ENCODE measurements around the gene ITGB8.
A peak's percentile ranks its signal among the peaks of the same experiment; 100 is the strongest.

The ITGB8 gene

DNA sequence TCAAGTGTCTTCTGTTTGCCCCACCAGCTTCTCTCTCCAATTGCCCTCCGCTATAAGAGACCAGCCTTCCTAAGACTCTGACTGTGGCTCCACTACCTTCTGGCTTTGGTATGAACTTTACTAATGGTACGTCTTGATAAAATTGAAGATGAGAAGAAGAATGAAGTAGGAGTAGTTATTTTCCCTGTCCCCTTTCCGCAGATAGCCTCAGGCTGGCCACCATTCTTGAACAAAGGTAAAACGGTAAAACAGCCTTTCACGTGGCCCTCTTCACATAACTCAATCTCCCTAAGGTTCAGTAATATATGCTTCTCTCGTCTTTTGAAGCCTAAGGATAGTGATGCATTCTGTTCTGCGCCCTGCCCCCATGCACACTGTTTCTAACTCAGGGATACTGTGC, 9.9 kb upstream of the ITGB8 start:
- Histone ChIP-seq H3K4me1 (ENCODE audit: control insufficient read depth, insufficient read depth, low read length, poor library complexity, severe bottlenecking) (no peaks in the 10 kb centered on the region), H3K9me3 (ENCODE audit: control insufficient read depth, low read length) (no peaks in the 10 kb centered on the region), H3K4me3 (ENCODE audit: extremely low read depth, insufficient read depth, low read length, poor library complexity, severe bottlenecking) (no peak overlapping the region), H3K27ac (ENCODE audit: low read depth, low read length, severe bottlenecking) (no peak overlapping the region), H3K36me3 (ENCODE audit: control insufficient read depth, insufficient read depth, low read length) (no peaks in the 10 kb centered on the region)
- WGBS, 2 experiments (ENCODE audit: insufficient coverage in 2 of 2): 83 to 94% methylated on average over 3 to 6 of the region's 7 CpGs

DNA sequence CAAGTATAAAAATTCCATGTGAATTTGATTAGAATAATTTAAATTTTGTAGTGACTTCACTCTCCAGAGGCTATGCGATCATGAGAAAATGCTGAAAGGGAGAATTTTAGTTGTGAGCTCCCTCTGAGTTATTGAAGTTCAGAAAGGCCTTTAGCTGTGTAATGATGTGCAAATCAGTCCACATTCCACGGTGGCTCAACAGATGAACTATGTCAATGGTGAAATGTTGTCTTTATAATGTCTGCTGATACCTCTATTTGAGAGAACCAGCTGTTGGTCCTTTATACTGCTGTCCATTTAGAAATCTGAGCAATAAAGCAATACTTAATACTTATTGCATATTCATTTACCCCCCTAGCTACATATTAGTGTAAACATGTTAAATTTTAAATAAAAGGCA, 7.1 kb upstream of the ITGB8 start:
- 88 to 93% methylated on average over 1 to 2 of the region's 2 CpGs for WGBS, 2 experiments (ENCODE audit: insufficient coverage in 2 of 2)

DNA sequence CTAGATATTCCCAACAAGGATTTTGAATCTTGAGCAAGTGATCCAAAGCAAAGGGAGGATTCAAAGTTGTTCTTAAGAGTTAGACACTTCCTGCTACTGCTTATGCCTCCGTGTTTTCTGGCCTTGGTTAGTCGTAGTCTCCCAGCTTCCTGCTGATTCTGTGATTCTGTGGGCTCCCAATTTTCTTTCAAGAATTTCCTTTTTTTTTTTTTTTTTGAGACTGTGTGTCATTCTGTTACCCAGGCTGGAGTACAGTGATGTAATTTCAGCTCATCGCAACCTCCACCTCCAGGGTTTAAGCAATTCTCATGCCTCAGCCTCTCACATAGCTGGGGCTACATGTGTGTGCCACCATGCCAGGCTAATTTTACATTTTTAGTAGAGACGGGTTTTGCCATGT, 4.4 kb upstream of the ITGB8 start:
- WGBS, 2 experiments (ENCODE audit: insufficient coverage in 2 of 2): 91 to 100% methylated on average over 3 to 4 of the region's 4 CpGs
- no peak overlapping the region for H3K4me3 ChIP-seq (ENCODE audit: extremely low read depth, insufficient read depth, low read length, poor library complexity, severe bottlenecking)
- H3K4me1 ChIP-seq (ENCODE audit: control insufficient read depth, insufficient read depth, low read length, poor library complexity, severe bottlenecking): no peaks in the 10 kb centered on the region
- H3K9me3 ChIP-seq (ENCODE audit: control insufficient read depth, low read length): no peaks in the 10 kb centered on the region
- no peak overlapping the region for H3K27ac ChIP-seq (ENCODE audit: low read depth, low read length, severe bottlenecking)
- H3K36me3 ChIP-seq (ENCODE audit: control insufficient read depth, insufficient read depth, low read length): no peaks in the 10 kb centered on the region

More for the DNA sequence above, 7.1 kb upstream of the ITGB8 start:
- Histone ChIP-seq H3K36me3 (ENCODE audit: control insufficient read depth, insufficient read depth, low read length) (no peaks in the 10 kb centered on the region), H3K9me3 (ENCODE audit: control insufficient read depth, low read length) (no peaks in the 10 kb centered on the region), H3K27ac (ENCODE audit: low read depth, low read length, severe bottlenecking) (no peak overlapping the region), H3K4me1 (ENCODE audit: control insufficient read depth, insufficient read depth, low read length, poor library complexity, severe bottlenecking) (no peaks in the 10 kb centered on the region), H3K4me3 (ENCODE audit: extremely low read depth, insufficient read depth, low read length, poor library complexity, severe bottlenecking) (no peak overlapping the region)

DNA sequence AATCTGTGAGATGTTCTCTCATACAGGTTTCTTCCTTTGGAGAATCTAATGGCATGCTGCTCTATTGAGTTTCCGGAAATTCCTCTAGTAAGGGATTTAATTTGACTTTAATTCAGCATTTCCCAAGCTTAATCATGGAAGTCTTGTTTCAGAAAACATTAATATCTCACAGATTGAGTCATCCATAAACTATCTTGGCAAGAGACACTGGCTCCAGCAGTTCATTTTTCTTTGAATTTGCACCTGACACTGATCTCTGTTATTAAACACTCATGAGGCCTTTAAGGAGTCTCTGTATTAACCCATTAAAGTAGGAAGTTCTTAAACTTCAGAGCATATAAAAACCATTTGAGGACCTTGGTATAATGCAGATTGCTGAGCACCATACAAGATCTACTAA, 3.6 kb upstream of the ITGB8 start:
- Histone ChIP-seq H3K4me1 (ENCODE audit: control insufficient read depth, insufficient read depth, low read length, poor library complexity, severe bottlenecking) (no peaks in the 10 kb centered on the region), H3K9me3 (ENCODE audit: control insufficient read depth, low read length) (no peaks in the 10 kb centered on the region), H3K4me3 (ENCODE audit: extremely low read depth, insufficient read depth, low read length, poor library complexity, severe bottlenecking) (no peak overlapping the region), H3K36me3 (ENCODE audit: control insufficient read depth, insufficient read depth, low read length) (no peaks in the 10 kb centered on the region), H3K27ac (ENCODE audit: low read depth, low read length, severe bottlenecking) (no peak overlapping the region)
- WGBS, 2 experiments (ENCODE audit: insufficient coverage in 2 of 2): no CpG with 5 or more reads among the region's 1 CpG

DNA sequence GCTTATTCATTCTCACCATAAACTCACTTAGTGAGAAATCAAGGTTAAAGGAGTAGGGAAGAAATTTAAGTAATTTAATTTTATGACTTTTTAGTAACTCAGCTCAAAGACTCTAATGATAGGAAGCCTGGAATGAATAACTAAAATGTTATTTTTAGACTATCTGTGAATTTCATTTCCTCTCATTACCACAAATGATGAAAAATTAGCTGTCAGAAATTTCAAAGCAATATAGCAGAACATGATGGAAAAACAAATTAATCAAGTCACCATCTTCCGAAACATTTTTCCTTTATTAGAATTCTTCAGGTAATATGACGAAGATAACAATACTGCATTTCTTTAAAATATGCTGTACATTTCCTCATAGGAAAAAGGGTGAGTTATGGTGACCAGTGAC, 2.7 kb upstream of the ITGB8 start:
- no CpG with 5 or more reads among the region's 2 CpGs for WGBS, 2 experiments (ENCODE audit: insufficient coverage in 2 of 2)
- H3K4me3 ChIP-seq (ENCODE audit: extremely low read depth, insufficient read depth, low read length, poor library complexity, severe bottlenecking): no peak overlapping the region
- no peaks in the 10 kb centered on the region for H3K36me3 ChIP-seq (ENCODE audit: control insufficient read depth, insufficient read depth, low read length)
- no peaks in the 10 kb centered on the region for H3K9me3 ChIP-seq (ENCODE audit: control insufficient read depth, low read length)
- no peak overlapping the region for H3K27ac ChIP-seq (ENCODE audit: low read depth, low read length, severe bottlenecking)
- no peaks in the 10 kb centered on the region for H3K4me1 ChIP-seq (ENCODE audit: control insufficient read depth, insufficient read depth, low read length, poor library complexity, severe bottlenecking)

DNA sequence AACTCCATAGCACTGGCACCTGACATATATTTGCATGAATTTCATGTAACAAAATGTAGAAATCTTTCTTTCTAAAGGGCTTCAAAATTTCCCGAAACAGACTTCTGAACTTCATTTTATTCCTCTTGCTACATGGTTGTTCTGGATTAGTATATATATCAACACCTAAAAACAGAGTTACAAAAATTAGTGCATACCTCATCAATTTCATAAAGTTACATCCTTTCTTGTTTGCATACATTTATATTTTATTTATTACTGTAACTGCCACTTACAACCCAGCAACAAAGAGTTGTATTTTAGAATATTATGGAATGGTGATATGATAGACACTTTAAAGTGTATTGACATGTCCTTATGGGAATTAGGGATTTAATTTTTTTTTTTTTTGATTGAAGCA, 2.0 kb upstream of the ITGB8 start:
- Histone ChIP-seq H3K4me1 (ENCODE audit: control insufficient read depth, insufficient read depth, low read length, poor library complexity, severe bottlenecking) (no peaks in the 10 kb centered on the region), H3K27ac (ENCODE audit: low read depth, low read length, severe bottlenecking) (no peak overlapping the region), H3K4me3 (ENCODE audit: extremely low read depth, insufficient read depth, low read length, poor library complexity, severe bottlenecking) (no peak overlapping the region), H3K36me3 (ENCODE audit: control insufficient read depth, insufficient read depth, low read length) (no peaks in the 10 kb centered on the region), H3K9me3 (ENCODE audit: control insufficient read depth, low read length) (no peaks in the 10 kb centered on the region)
- WGBS, 2 experiments (ENCODE audit: insufficient coverage in 2 of 2): no CpG with 5 or more reads among the region's 1 CpG

DNA sequence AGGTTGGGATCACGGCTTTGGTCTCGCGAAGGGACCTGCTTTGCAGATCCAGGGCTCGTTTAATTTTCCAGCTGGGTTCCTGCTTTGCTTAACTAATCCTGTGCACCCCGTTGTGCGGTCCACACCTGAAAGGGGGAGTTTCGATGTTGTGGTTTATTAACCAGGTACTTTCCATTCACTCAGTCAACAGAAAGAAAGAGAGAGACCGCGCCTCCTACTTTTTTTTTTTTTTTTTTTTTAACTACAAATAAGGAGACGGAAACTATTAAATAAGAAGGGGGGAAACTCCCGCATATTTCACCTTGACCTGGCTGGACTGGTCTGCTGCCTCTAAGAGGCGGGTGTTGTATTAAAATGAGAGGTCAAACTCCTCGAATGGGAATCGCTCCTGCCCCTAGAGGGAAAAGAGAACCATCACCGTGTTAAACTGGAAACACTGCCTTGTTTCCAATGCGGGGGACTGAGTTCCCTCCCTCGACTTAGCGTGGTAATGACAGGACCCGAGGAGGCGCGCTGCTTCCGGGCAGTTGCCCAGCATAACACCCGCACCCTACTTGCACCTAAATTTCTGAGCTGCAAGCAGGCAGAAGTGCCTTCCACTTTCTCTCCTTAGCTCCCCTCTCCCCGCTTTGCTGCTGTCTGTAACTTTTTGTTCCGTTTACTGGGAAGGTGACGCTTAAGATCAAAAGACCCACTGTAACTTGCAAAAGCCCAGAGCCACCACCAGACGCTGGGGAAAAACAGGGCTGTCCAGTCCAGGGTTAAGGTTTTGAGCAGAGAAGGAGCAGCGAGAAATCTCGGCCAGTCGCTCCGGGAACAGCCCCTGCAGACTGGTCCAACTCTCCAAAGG, 1.1 kb upstream of the ITGB8 start:
- Histone ChIP-seq H3K36me3 (ENCODE audit: control insufficient read depth, insufficient read depth, low read length) (no peaks in the 10 kb centered on the region), H3K4me3 (ENCODE audit: extremely low read depth, insufficient read depth, low read length, poor library complexity, severe bottlenecking) (peak overlapping the region; percentile 60), H3K4me1 (ENCODE audit: control insufficient read depth, insufficient read depth, low read length, poor library complexity, severe bottlenecking) (no peaks in the 10 kb centered on the region), H3K9me3 (ENCODE audit: control insufficient read depth, low read length) (no peaks in the 10 kb centered on the region), H3K27ac (ENCODE audit: low read depth, low read length, severe bottlenecking) (peak overlapping the region; percentile 99)
- 0% methylated on average over 10 to 21 of the region's 31 CpGs for WGBS, 2 experiments (ENCODE audit: insufficient coverage in 2 of 2)

DNA sequence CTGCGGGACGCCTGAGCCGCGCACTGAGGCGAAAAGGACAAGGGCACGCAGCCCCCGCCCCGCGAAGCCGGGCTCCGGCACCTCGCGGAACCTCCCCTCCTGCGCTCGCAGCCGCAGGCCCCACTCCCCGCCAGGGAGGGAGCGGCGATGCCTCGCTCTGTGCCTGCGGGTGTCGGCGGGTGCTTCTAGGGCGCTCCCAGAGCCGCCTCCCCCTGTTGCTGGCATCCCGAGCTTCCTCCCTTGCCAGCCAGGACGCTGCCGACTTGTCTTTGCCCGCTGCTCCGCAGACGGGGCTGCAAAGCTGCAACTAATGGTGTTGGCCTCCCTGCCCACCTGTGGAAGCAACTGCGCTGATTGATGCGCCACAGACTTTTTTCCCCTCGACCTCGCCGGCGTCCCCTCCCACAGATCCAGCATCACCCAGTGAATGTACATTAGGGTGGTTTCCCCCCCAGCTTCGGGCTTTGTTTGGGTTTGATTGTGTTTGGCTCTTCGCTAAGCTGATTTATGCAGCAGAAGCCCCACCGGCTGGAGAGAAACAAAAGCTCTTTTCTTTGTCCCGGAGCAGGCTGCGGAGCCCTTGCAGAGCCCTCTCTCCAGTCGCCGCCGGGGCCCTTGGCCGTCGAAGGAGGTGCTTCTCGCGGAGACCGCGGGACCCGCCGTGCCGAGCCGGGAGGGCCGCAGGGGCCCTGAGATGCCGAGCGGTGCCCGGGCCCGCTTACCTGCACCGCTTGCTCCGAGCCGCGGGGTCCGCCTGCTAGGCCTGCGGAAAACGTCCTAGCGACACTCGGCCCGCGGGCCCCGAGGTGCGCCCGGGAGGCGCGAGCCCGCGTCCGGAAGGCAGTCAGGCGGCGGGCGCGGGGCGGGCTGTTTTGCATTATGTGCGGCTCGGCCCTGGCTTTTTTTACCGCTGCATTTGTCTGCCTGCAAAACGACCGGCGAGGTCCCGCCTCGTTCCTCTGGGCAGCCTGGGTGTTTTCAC, 519 bp downstream of the ITGB8 start:
- WGBS, 2 experiments (ENCODE audit: insufficient coverage in 2 of 2): 1 to 2% methylated on average over 75 to 82 of the region's 92 CpGs
- Histone ChIP-seq H3K9me3 (ENCODE audit: control insufficient read depth, low read length) (no peaks in the 10 kb centered on the region), H3K4me1 (ENCODE audit: control insufficient read depth, insufficient read depth, low read length, poor library complexity, severe bottlenecking) (no peaks in the 10 kb centered on the region), H3K27ac (ENCODE audit: low read depth, low read length, severe bottlenecking) (peak overlapping the region; percentile 99), H3K4me3 (ENCODE audit: extremely low read depth, insufficient read depth, low read length, poor library complexity, severe bottlenecking) (peak overlapping the region; percentile 60), H3K36me3 (ENCODE audit: control insufficient read depth, insufficient read depth, low read length) (no peaks in the 10 kb centered on the region)

DNA sequence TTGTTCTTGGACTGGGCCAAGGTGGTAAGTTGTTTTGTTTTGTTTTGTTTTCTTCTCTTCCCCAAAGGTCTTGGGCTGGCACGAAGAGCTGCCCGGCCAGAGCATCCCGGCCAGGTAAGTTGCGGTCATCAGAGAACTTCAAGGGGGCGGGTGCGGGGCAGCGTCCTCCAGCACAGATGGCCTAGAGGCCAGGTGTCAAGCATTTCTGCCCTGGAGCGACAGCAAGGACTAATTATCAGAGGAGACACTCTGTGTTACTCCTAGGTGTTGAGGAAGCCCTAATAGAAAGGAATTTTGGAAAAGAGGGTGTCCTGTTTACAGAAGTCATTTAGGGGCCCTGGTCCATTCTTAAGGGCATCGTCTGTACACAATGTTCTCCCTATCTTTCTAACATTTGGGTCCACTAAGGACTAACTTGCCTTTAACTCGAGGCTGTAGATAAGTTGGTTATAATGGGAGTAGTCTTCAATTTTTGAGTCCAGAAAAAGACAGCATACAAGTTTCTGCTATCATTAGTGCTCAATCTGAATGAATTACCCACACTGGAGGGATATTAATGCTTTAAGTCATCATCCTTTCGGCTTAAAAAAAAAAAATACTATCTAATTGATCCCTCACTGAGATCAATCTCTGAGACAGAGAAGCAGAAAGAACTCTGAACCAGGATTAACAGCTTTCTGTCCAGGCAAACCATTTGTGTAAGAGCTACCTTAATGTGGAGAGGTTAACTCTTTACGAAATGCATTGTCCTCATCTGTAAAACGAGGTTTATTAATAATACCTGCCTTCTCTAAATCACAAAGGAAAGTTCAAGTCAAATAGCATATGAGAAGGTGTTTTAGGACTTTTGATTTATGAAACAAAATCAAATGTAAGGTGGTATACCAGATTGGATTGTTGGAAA, 1.5 kb downstream of the ITGB8 start:
- Histone ChIP-seq H3K27ac (ENCODE audit: low read depth, low read length, severe bottlenecking) (no peak overlapping the region), H3K4me3 (ENCODE audit: extremely low read depth, insufficient read depth, low read length, poor library complexity, severe bottlenecking) (peak overlapping the region; percentile 60), H3K9me3 (ENCODE audit: control insufficient read depth, low read length) (no peaks in the 10 kb centered on the region), H3K4me1 (ENCODE audit: control insufficient read depth, insufficient read depth, low read length, poor library complexity, severe bottlenecking) (no peaks in the 10 kb centered on the region), H3K36me3 (ENCODE audit: control insufficient read depth, insufficient read depth, low read length) (no peaks in the 10 kb centered on the region)
- 16% methylated on average over 6 of the region's 13 CpGs; no CpG with 5 or more reads in 1 of the 2 experiments for WGBS, 2 experiments (ENCODE audit: insufficient coverage in 2 of 2)

DNA sequence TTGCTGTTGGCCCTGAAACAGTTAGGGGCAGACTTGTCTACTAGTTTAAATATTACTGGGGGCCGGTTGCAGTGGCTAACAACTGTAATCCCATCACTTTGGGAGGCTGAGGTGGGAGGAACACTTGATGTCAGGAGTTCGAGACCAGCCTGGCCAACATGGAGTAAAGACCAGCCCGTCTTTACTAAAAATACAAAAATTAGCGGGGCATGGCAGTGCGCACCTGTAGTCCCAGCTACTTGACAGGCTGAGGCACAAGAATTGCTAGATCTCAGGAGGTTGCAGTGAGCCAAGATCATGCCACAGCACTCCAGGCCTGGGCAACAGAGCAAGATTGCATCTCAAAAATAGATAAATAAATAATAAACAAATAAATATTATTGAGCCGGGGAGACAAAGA, 7.6 kb downstream of the ITGB8 start:
- Histone ChIP-seq H3K4me3 (ENCODE audit: extremely low read depth, insufficient read depth, low read length, poor library complexity, severe bottlenecking) (no peak overlapping the region), H3K9me3 (ENCODE audit: control insufficient read depth, low read length) (no peaks in the 10 kb centered on the region), H3K36me3 (ENCODE audit: control insufficient read depth, insufficient read depth, low read length) (no peaks in the 10 kb centered on the region), H3K27ac (ENCODE audit: low read depth, low read length, severe bottlenecking) (no peak overlapping the region), H3K4me1 (ENCODE audit: control insufficient read depth, insufficient read depth, low read length, poor library complexity, severe bottlenecking) (peaks cover 6% of the 10 kb centered on the region)
- WGBS, 2 experiments (ENCODE audit: insufficient coverage in 2 of 2): 69 to 90% methylated on average over 3 to 4 of the region's 6 CpGs

Measured in mesodermal cell (in vitro differentiated cells).